GM19099 (cell line): ENCODE data around the gene PRAF2.

Experiments
- POLR2A ChIP-seq: IDR thresholded peaks from 3 replicates; pipeline ENCODE4 v1.6.1; 2011; ENCODE audit warnings: low read depth; ENCODE audit not compliant: insufficient read length; ENCODE audit errors: extremely low read depth

PRAF2 gene

GRCh38 chrX:49082271-49082871, 8.6 kb upstream of the PRAF2 start:
- no peak for TF ChIP-seq POLR2A

- TF ChIP-seq POLR2A: peak; percentile 46
These were observed 6.0 kb upstream of the PRAF2 start, which contains the start of gene WDR45 for GRCh38 chrX:49079489-49080428. WDR45 (minus strand) TSS chrX:49079887; CDS start chrX:49078095, 1,792 bp downstream.

GRCh38 chrX:49077941-49078340, 4.1 kb upstream of the PRAF2 start:
- no peak for TF ChIP-seq POLR2A

- TF ChIP-seq POLR2A: no peak
These were observed 1.5 kb upstream of the PRAF2 start for GRCh38 chrX:49075347-49075746.

GRCh38 chrX:49072712-49073095, 1.1 kb downstream of the PRAF2 start:
- TF ChIP-seq POLR2A: no peak

- no peak for TF ChIP-seq POLR2A
These were observed 1.7 kb downstream of the PRAF2 start for GRCh38 chrX:49071877-49072711.

GRCh38 chrX:49070988-49071387, 2.8 kb downstream of the PRAF2 start:
- no peak for TF ChIP-seq POLR2A

- TF ChIP-seq POLR2A: no peak
These were observed 4.8 kb downstream of the PRAF2 start for GRCh38 chrX:49069038-49069437.

- no peak for TF ChIP-seq POLR2A
These were observed 6.3 kb downstream of the PRAF2 start for GRCh38 chrX:49067285-49068120.

- no peak for TF ChIP-seq POLR2A
These were observed 7.1 kb downstream of the PRAF2 start for GRCh38 chrX:49066690-49067089.

- no peak for TF ChIP-seq POLR2A
These were observed 7.5 kb downstream of the PRAF2 start for GRCh38 chrX:49066278-49066677.

- no peak for TF ChIP-seq POLR2A
These were observed 9.1 kb downstream of the PRAF2 start for GRCh38 chrX:49064735-49065134.

GRCh38 chrX:49064303-49064702, 9.5 kb downstream of the PRAF2 start:
- TF ChIP-seq POLR2A: no peak

- TF ChIP-seq POLR2A: no peak
These were observed 10.1 kb downstream of the PRAF2 start for GRCh38 chrX:49063715-49064114.
